Activated CD8-positive, alpha-beta memory T cell treated with anti-CD3 and anti-CD28 coated beads, Interleukin-2, amount 50 U/mL, for 4 hours (primary cell): ENCODE measurements around the gene B3GNT3.
"Not testable (repeated sequence)": the region's sequence is repeated elsewhere in the genome, so short reads cannot be mapped to it uniquely, and the experiment has no call there.

ENCODE experiments used
- DNase-seq: peaks from one replicate; pipeline ENCODE4 v3.0.0-alpha.2; 2020

Gene B3GNT3

DNA sequence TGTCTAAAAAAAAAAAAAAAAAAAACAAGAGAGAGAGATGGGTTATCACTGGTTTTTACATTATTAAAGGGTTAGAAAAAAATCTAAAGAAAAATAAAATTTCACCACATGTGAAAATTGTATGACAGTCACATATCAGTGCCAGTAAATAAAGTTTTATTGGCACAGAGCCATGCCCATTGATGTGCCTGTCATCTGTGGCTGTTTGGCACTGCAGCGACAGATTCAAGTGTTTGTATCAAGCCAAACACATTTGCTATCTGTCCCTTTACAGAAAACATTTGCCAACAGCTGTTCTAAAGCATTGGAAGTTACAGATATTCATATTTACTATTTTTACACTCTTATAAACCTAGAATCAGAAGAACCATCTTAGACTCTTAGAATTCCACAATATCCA lies 27.4 kb upstream of the B3GNT3 start:
- no peak for DNase-seq

DNA sequence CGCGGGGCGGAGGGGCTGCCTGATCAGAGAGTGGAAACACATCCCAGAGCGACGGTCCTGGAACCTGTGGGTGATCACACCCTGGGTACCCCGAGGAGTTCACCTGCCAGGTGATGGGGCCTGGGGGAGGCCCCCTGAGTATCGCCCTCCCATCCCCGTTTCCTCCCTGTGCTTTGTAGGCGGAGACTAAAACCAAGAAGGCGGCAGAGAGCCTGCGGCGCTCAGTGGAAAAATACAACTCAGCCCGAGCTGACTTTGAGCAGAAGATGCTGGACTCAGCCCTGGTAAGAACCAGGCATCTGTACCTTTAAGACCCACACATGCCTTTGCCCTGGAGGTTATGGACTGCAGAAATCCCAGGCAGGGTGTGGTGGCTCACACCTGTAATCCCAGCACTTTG lies 24.3 kb upstream of the B3GNT3 start:
- no peak for DNase-seq

DNA sequence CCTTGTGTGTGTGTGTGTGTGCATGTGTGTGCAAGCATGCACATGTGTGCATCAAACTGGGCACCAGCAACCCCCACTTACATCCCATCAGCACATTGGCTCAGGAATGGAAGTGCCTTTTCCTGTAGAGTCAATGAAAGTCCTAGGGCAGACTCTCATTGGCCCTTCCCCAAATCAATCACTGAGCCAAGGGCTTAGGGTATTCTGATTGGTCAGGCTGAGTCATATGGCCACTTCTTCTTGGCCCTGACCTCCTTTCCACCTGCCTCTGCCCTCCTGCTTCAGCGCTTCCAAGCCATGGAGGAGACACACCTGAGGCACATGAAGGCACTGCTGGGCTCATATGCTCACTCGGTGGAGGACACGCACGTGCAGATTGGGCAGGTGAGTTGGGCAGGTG lies 22.8 kb upstream of the B3GNT3 start:
- no peak for DNase-seq

DNA sequence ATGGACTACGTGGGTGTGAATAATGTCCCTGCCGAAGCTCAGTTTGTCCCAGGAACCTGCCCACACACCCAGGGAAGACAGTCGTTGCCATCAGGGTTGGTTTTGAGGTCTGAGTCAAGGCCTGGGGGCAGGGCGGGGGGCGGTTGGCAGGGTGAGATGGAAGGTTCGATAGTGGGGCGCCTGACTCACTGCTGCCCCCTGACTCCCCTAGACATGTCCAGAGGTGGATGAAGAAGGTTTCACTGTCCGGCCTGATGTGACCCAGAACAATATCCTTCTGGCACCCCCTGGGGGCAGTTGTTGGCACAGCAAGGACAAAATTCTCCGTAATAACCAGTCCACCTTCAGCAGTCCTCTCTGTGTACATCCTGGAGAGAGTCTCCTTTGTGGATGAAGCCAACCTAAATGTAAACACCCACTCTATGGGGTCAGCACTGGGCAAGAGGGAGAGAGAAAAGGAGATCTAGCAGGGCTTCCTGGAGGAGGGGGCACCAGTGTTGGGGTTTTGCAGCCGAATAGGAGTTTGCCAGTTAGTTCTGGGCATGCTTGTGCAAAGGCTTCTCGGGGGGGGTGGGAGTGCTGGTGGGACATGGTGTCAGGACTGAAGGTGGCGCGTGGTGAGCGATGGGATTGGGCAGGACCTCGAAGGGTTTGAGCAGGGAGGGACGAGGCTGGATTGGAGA lies 19.6 kb upstream of the B3GNT3 start:
- peak; percentile 50 for DNase-seq

DNA sequence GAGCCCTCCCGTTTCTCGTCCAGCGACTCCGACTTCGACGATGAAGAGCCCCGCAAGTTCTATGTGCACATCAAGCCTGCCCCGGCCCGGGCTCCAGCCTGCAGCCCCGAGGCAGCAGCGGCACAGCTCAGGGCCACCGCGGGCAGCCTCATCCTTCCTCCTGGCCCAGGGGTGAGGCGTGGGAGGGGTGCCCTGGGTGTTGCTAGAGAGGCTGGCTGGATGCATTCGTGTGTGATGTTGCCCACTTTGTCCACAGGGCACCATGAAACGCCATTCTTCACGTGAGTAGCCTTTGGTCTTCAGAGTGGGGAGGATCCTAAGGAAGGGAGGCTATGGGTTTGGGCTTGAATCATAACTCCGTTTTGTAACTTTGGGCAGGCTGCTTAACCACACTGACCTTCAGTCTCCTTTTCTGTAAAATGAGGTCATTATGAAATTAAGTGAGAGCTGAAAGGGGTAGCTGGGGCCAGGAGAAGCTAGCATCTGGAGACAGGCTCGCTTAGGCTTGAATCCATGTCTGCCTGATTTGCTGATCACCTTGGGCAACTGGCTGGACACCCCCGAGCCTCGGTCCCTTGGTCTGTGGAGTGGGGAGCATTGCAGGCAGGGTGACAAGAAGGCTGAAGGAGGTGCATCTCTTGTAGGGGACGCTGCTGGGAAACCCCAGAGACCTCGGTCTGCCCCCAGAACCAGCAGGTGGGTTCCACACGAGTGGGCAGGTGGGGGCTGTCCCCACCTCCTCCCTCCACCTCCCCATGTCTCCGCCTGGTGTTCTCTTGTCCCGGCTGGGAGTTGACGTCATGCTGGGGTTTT lies 18.7 kb upstream of the B3GNT3 start:
- no peak for DNase-seq

DNA sequence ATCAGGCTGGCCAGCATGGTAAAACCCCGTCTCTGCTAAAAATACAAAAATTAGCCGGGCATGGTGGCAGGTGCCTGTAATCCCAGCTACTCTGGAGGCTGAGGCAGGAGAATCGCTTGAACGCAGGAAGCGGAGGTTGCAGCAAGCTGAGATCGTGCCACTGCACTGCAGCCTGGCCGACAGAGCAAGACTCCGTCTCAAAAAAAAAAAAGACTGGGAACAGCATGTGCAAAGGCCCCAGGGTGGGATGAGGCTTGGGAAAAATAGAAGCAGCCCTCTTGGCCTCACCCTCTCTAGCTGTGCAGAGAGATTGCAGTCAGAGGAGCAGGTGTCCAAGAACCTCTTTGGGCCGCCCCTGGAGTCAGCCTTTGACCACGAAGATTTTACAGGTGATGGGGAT lies 17.1 kb upstream of the B3GNT3 start:
- DNase-seq = not testable (repeated sequence)

DNA sequence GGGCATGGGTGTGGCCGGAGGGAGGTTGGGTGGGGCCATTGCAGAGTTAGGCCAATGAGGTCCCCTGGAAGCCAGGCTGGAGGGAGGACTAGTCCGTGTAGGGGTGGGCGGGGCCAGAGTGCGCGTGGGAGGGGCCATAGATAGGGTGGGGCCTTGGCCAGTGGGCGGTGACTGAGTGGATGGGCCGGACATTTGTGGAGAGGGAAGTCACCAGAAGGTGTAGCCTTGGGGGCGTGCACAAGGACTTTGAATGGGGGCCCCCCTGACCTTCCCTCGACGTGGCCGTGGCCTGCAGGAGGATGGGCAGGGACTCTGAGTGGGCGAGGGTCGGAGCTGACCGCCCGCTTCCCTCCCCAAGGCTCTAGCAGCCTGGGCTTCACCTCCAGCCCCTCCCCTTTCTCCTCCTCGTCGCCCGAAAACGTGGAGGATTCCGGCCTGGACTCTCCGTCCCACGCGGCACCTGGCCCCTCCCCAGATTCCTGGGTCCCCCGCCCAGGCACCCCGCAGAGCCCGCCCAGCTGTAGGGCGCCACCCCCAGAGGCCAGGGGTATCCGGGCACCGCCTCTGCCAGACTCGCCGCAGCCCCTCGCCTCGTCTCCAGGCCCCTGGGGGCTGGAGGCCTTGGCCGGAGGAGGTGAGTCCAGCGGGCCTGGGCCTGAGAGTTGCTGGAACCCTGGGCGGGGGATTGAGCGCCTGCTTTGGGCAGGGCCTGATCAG lies 16.5 kb upstream of the B3GNT3 start:
- DNase-seq = peak; percentile 40

DNA sequence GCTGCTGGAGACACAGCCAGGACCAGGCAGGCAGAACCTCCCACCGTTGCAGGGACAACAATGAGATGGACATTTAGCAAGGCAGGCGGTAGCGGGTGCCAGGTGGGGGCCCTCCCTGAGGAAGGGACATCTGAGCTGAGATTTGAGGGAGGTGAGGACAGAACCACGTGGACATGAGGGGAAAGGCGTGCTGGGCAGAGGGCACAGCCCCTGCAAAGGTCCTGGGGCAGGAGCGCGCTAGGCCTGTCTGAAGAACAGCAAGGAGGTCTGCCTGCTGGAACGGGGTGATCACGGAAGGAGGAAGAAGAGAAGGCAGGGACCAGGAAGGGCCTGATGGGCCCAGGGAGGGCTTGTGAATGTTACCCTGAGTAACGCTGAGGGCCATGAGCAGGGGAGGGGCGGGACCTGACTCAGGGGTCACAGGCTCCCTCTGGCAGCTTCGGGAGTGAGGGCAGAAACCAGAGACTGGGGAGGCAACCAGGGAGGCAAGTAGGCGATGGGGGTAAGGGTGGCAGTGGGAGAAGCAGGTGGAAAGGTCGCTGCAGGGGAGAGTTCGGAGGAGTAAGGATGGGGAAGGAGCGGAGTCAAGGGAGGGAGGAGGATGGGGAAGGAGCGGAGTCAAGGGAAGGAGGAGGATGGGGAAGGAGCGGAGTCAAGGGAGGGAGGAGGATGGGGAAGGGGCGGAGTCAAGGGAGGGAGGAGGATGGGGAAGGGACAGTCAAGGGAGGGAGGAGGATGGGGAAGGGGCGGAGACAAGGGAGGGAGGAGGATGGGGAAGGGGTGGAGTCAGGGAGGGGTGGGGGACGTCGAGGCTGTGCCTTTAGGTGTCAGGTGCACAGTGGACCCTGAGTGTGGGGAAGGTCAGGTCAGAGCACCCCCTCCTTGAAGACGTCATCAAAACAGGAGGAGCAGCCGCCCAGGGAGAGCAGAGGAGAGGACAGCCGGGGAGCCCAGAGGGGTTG lies 15.7 kb upstream of the B3GNT3 start:
- no peak for DNase-seq

DNA sequence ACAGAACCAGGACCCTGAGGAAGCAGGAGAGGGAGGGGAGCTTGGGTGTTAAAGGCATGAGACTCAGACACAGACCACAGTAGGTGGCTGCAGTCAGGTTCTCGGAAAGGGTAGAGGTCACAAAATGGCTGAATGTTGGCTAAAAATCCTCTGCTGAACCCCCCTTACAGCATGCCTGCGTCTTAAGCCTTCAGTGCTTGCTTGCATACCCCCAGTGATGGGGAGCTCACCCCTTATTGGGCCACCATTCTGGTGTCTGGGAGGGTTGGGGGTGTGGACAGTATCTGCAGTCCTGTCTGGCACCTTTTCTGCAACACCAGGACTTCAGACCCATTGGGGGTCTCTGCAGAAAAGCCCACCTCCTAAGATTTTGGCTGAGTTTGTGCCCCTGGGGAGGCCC lies 14.2 kb upstream of the B3GNT3 start:
- no peak for DNase-seq

DNA sequence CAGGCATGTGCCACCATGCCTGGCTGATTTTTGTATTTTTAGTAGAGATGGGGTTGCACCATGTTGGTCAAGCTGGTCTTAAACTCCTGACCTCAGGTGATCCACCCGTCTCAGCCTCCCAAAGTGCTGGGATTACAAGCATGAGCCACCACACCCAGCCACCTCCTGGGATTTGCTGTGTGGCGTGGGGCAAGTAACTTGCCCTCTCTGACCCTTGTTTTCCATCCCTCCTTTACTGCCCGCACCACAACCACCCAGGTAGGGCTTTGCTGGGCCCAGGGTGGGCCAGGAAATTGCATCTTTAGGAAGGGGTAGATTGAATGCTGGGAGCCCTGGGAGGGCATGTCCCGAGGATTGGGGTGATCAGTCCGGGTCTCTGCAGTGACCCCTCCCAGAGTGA lies 11.2 kb upstream of the B3GNT3 start:
- not testable (repeated sequence) for DNase-seq

DNA sequence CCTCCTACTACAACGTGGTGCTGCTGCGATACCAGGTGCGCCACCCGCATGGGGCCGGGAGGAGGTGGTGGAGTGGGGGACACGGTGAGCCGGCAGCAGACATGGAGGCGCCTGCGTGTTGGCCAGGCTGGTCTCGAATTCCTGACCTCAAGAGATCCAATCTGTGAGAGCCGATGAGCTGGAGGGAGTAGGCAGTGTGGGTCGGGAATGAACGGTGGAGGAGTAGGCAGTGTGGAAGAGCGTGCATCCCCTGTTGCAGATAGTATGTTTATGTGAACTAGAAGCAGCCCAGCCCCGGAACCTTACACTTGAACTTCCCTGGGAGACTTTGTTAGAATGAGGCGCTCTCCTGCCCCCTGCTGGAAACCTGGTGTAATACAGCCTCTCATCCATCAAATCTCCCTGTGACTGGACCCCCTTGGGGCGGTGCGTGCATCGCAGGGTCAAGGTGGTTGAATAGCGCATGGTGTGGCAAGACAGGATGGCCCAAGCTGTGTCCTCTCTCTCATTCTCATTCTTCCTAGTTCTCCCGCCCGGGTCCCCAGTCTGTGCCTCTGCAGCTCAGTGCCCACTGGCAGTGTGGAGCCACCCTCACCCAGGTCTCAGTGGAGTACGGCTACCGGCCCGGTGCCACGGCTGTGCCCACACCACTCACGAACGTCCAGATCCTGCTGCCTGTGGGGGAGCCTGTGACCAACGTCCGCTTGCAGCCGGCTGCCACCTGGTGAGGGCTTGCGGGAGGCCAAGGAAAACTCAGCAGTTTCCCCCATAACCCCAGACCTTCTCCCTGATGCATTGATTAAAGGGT lies 10.5 kb upstream of the B3GNT3 start:
- peak; percentile 72 for DNase-seq

DNA sequence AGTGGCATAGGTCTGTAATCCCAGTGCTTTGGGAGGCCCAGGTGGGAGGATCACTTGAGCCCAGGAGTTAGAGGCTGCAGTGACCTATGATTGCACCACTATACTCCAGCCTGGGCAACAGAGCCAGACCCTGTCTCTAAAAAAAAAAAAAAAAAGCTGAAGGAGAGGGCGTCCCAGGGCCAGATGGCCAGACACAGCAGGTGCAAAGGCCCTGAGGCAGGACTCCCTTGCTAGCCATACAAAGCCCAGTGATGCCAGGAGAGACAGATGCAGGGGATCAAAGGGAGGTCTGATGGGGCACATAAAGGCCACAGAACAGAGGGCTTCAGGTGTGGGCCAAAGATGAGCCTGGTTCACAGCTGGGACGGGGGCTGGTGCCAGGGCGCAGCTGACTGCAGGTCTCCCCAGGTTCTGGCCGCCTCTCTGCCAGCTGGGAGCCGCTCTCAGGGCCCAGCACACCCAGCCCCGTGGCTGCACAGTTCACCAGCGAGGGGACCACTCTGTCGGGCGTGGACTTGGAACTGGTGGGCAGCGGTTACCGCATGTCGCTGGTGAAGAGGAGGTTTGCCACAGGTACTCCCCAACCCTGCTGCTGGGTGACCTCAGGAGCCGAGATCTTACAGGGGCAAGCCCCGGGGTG lies 7.5 kb upstream of the B3GNT3 start:
- DNase-seq = no peak

DNA sequence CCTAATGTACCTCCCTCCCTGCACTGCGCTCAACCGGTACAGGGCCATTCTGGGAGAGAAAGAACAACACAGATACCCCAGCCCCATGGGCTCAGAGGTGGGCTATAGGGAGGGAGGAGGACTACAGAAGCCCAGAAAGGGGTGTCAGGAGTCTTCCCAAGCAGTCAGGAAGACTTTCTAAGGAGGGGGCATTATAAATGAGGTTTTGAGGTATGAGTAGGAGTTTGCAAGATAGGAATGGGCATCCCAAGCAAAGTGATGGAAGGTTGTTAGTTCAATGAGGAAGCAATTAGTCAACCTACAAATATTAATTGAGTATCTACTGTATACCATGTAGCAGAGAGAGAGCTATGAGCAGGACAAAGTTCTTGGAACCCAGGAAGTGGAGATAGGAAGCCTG lies 6.3 kb upstream of the B3GNT3 start:
- DNase-seq = no peak

DNA sequence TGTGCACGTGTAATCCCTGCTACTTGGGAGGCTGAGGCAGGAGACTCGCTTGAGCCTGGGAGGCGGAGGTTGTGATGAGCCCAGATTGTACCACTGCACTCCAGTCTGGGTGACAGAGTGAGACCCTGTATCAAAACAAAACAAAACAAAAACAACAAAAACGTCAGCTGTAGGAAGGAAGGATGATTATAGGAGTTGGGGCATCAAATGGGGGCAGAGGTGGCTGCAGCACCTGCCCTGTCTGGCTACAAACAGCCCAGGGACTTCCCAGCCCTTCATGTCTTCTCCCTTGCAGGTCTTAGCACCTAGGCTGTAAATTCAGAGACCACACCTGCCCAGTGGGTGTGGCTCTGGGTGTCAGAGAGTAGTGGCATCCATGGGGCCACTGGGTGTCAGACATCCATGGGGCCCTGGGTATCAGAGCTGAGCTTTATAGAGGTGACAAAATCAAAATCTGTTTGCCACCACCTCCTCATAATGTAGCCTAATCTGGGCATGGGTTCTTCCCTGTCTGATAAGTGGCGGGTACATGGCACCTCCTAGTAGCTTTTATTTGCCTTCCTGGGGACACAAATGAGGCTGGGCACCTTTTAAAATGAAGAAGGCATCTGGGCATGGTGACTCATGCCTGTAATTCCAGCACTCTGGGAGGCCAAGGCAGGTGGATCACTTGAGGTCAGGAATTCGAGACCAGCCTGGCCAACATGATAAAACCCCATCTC lies 4.7 kb upstream of the B3GNT3 start:
- DNase-seq = no peak

DNA sequence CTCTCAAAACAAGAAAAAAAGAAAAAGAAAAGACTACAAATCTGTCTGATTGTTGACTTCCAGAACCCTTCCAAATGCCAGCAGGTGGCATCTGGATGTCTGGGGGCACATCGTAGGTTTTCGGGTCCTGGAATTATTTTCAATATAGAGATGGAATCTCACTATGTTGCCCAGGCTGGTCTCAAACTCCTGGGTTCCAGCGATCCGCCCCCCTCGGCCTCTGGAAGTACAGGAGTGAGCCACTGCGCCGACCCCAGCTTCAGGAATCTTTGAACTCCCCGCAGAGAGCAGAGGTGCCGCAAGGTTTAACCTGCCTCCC lies 567 bp upstream of the B3GNT3 start:
- DNase-seq = no peak

DNA sequence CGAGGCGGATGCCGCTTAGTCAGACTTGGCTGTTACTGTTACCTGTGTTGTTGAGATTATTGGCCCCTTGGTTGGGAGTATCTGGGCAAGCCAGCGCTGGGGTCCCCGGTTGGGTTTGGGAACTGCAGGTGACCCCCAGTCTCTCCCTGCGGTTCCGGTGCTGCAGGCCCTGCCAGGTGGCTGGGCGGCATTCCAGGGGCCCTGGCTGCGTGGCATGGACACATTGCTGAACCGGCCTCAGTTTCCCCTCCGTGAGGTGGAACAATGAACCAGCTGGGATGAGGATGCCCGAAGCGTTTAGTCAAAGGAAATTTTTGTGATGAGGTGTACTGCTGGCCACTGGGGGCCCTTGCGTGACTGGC lies 538 bp downstream of the B3GNT3 start:
- no peak for DNase-seq

DNA sequence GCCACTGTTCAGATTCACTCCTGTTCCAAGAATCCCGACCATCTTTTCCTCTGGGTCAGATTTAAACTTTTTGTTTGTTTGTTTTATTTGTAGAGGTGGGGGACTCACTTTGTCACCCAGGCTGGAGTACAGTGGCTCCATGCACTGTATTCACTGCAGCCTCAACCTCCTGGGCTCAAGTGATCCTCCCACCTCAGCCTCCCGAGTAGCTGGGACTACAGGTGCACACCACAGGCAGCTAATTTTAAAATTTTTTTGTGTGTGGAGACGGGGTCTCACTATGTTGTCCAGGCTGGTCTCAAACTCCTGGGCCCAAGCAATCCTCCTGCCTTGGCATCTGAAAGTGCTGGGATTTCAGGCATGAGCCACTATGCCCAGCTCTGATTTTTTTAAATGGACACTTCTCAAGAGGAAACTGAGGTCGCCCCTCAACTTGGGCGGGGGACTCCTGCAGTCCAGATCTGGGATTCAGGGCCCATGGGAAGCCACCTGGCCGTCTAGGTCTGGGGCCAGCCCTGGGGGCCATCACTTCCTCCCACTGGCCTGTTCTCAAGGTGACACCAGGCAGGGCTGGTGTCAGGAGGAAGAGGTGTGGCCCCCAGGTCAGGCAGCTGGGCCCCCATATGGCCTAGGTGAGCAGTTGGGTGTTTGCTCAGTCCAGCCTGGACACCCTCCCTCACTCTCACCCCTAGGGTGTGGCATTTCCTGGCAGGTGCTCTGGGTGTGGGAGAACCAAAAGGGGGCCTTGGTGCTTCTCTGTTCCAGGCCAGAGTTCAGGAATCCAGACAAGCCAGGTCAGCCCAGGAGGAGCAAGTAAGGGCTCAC lies 1.3 kb downstream of the B3GNT3 start:
- DNase-seq = no peak

DNA sequence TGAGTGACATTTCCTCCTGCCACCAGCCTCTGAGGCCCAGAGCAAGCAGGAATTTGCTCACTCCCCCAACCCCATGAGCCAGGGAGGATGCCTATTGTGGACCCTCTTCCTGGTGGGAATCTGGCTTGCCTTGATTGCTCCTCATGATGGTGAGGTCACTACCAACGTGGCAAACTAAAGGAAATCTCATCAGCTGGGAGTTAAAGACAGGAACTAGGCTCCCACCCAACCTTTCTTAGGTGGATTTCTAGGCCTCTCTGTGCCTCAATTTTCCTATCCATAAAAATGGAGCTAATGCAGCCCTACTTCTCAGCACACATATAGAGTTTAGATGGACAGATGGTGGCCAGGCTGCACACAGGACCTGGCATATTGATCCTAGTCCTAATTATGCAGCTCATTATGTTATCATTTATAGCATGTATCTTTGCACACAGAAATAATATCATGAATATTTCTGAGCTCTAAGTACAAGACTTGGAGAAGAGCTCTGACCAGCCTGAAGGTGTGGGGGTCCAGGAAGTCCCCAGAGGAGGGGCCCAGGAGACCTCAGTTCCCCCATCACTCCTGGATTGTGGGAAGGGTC lies 2.0 kb downstream of the B3GNT3 start:
- no peak for DNase-seq

DNA sequence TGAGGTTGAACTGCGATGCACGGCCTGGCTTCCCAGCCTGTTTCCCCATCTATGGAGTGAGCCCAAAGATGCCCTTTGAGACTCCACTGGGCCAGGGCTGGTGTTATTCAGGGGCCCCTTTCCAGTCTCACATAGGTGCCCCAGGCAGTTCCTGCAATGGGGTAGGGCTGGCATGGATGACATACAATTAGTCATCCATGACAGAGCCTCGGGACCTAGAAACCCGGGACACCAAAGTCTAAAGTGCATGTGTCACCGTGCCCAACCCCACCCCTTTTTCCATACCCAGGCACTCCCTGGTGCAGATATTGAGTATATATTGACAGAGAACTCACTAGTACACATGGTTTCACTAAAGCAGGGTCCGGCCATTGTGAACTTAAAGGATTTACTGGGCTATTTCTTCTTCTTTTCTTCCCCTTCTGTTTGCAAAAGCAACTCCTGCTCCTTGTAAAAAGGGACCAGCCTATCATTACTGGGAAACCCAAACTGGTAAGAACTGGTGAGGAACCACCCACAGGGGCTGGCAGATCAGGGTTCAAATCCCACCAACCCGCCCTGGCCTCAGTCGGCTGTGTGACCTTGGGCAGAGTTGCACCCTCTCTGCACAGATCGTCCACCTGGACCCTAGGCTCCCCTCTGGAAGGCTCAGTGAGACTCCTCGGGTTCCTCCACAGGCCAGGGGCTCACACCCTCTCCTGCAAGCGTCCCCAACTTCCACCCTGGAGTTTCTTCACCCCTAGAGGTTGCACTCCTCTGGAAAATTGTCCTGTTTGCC lies 2.7 kb downstream of the B3GNT3 start:
- no peak for DNase-seq
